Central memory CD4-positive, alpha-beta T cell (primary cell): Measurements from ENCODE around the gene CCDC137.

ENCODE experiments used
- DNase-seq: peaks from one replicate; pipeline ENCODE4 v3.0.0; 2022

The CCDC137 gene

DNA sequence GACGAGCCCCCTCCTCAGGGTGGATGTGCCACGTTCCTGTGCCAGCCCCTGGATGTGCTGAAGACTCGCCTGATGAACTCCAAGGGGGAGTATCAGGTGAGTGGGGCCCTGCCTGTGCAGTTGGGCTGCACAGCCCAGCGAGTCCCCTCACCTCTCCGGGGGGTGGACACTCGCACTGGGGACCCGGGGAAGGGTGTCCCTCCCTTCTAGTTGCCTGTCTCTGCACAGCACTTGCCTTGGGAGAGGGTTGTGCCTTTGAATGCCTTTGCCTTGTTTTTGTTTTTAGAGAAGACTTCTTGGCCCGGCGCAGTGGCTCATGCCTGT, 51.2 kb downstream of the CCDC137 start:
- no peak for DNase-seq

GRCh38 chr17:81719410-81720266, 53.1 kb downstream of the CCDC137 start:
- no peak for DNase-seq

DNA sequence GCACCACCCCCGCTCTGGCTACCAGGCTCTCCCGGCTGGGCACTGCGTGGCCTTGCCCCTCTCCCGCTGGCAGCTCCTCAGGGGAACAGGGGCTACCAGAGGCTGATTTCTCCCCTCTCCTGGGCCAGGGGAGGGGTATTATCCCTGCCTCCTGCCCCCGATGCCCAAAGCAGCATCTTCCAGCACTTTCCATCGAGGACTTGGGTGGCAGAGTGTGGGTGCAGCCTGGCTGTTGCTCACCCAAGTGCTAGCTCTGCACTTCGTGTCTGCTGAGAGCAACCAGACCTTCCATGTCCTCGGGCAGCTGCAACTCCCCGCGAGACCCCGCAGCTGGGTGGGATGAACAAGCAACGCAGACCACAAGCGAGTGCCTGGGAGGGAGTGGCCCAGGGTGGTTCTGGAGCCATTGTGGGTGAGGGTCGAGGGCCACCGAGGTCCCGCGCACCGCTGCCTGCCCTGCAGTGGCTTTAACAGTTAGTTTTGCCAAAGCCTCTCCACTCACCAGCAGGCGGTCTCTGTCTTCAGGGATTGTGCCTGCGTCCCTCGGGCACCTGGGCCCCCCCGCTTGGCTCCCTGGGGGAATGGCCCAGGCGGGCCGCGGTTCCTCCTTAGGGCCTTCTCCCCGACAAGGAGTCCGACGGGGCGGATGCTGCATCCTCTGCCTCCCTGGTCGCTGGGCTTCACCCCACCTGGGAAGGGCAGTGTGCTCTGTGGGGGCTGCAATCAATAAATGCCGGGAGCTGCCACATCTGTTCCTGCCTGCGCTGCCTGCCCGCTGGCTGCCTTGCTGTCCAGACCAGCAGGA, 53.9 kb downstream of the CCDC137 start:
- no peak for DNase-seq

- no peak for DNase-seq
These were observed 55.9 kb downstream of the CCDC137 start for GRCh38 chr17:81722184-81723120.
